ENCODE results near the gene RTTN.

The RTTN gene

GRCh38 chr18:70235478-70235877, 30.0 kb upstream of the RTTN start:
- peaks cover 28% of the 10 kb centered on the region for H3K9me3 Mint-ChIP-seq
- no peak for TF ChIP-seq CTCF (IDR thresholded peaks at IDR 0.05)
- H3K4me1 Mint-ChIP-seq: peaks cover 9% of the 10 kb centered on the region

GRCh38 chr18:70234667-70235459, 29.4 kb upstream of the RTTN start:
- DNase-seq: no peak
- Mint-ChIP-seq H3K27me3 (ENCODE audit: low read depth, poor library complexity) (peaks cover 6% of the 10 kb centered on the region), H3K36me3 (ENCODE audit: low read depth) (no peaks in the 10 kb centered on the region), H3K27ac (no peak overlapping the region), H3K9me3 (peaks cover 24% of the 10 kb centered on the region), H3K4me3 (no peak overlapping the region), H3K4me1 (peaks cover 9% of the 10 kb centered on the region)
- TF ChIP-seq CTCF (IDR thresholded peaks at IDR 0.05): no peak

More at GRCh38 chr18:70235478-70235877, 30.0 kb upstream of the RTTN start:
- H3K4me3 Mint-ChIP-seq: no peak overlapping the region
- no peak overlapping the region for H3K27ac Mint-ChIP-seq
- no peak for DNase-seq
- peaks cover 6% of the 10 kb centered on the region for H3K27me3 Mint-ChIP-seq (ENCODE audit: low read depth, poor library complexity)
- no peaks in the 10 kb centered on the region for H3K36me3 Mint-ChIP-seq (ENCODE audit: low read depth)

GRCh38 chr18:70233974-70234373, 28.5 kb upstream of the RTTN start:
- no peak for DNase-seq
- H3K4me3 Mint-ChIP-seq: no peak overlapping the region
- no peaks in the 10 kb centered on the region for H3K36me3 Mint-ChIP-seq (ENCODE audit: low read depth)
- peaks cover 9% of the 10 kb centered on the region for H3K4me1 Mint-ChIP-seq
- H3K27me3 Mint-ChIP-seq (ENCODE audit: low read depth, poor library complexity): peaks cover 6% of the 10 kb centered on the region
- peaks cover 20% of the 10 kb centered on the region for H3K9me3 Mint-ChIP-seq
- no peak overlapping the region for H3K27ac Mint-ChIP-seq
- no peak for TF ChIP-seq CTCF (IDR thresholded peaks at IDR 0.05)

- H3K27ac Mint-ChIP-seq: no peak overlapping the region
- peaks cover 22% of the 10 kb centered on the region for H3K9me3 Mint-ChIP-seq
- H3K4me1 Mint-ChIP-seq: peaks cover 9% of the 10 kb centered on the region
- H3K4me3 Mint-ChIP-seq: no peak overlapping the region
- DNase-seq: no peak
- no peak for TF ChIP-seq CTCF (IDR thresholded peaks at IDR 0.05)
- peaks cover 4% of the 10 kb centered on the region for H3K27me3 Mint-ChIP-seq (ENCODE audit: low read depth, poor library complexity)
- no peaks in the 10 kb centered on the region for H3K36me3 Mint-ChIP-seq (ENCODE audit: low read depth)
Observed at GRCh38 chr18:70232261-70232660, 26.8 kb upstream of the RTTN start.

GRCh38 chr18:70229639-70230038, 24.2 kb upstream of the RTTN start:
- no peak for TF ChIP-seq CTCF (IDR thresholded peaks at IDR 0.05)
- peaks cover 6% of the 10 kb centered on the region for H3K27me3 Mint-ChIP-seq (ENCODE audit: low read depth, poor library complexity)
- DNase-seq: no peak
- H3K9me3 Mint-ChIP-seq: peaks cover 26% of the 10 kb centered on the region
- H3K4me3 Mint-ChIP-seq: no peak overlapping the region
- no peak overlapping the region for H3K27ac Mint-ChIP-seq
- H3K4me1 Mint-ChIP-seq: peaks cover 5% of the 10 kb centered on the region
- H3K36me3 Mint-ChIP-seq (ENCODE audit: low read depth): no peaks in the 10 kb centered on the region

- Mint-ChIP-seq H3K36me3 (ENCODE audit: low read depth) (no peaks in the 10 kb centered on the region), H3K27me3 (ENCODE audit: low read depth, poor library complexity) (peaks cover 9% of the 10 kb centered on the region), H3K9me3 (peaks cover 26% of the 10 kb centered on the region), H3K4me1 (no peaks in the 10 kb centered on the region), H3K27ac (no peak overlapping the region), H3K4me3 (no peak overlapping the region)
- TF ChIP-seq CTCF (IDR thresholded peaks at IDR 0.05): no peak
- DNase-seq: no peak
Observed at GRCh38 chr18:70228536-70228935, 23.0 kb upstream of the RTTN start.
